Nucleus accumbens (tissue), 56 donors: ENCODE data around the gene CGB8.
"Not testable (repeated sequence)": the region's sequence is repeated elsewhere in the genome, so short reads cannot be mapped to it uniquely, and the experiment has no call there.

Experiments used
- DNase-seq, 56 donors: peaks; one replicate each; lab custom pipeline; 2025; lab: John Stamatoyannopoulos, UW

Gene CGB8

DNA sequence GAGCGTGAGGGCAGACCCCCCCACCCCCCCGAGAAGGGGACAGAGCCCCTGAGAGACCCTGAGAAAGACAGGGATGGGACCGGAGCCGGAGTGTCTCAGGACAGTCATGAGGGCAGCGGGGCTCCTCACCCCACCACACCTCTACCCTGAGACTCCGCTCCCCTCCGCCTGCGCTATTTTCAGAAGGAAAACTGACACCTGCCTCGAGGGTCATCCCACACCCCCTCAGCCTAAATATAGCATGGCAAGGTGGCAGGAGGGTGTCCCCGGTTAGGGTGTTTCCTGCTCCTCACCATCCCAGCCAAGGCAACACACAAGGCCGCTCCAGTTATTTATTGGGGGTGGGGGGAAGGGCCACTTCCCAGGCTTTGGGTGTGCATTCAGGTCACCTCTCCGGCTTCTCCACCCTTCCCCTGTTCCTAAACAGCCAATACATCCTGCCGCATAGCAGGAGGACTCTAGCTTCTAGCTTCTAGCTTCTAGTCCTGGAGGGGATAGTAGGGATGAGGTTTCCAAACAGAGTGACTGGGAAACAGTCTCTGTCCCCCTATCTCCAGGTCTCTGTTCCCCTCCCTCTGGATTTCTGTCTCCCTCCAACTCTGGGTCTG lies 17.1 kb upstream of the CGB8 start:
- no peak for DNase-seq

DNA sequence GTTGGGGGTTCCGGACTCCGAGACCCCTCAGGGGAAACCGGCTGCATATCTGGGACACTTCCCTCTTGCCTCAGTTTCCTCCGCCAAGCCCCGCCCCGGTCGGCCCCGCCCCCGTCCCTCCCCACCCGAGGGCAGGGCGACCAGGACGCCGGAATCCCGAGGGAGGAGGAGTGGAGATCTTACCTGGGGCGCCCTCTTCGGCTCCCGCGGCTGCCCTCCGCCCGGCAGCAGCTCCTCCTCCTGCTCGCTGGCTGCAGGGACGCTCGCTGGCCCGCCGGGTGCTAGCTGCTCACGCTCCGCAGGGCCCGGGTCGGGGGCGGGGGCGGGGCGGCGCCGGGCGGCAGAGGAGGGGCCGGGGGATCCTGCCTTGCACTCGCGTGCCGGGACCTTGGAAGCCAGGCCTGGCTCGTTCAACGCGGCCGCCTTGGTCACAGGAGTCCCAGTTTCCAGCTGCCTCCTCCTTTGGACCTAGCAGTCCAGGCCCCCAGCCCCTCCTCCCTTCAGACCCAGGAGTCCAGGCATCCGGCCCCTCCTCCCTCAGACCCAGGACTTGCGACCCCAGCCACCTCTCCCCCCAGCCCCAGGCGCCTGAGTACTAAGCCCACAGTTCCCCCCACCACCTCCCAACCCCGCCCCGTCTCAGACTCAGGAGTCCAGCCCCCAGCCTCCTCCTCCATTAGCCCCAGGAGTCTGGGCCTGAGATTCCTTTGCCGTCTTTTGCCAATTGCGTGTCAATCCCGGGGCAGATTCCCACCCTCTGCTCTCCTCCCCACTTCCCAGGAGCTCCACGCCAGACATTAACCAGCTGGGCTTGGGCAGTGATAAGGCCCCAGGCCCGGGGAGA lies 16.1 kb upstream of the CGB8 start, which contains the start of gene NTF4:
Gene NTF4, minus strand, starts transcription at position 51 of the 844 bp plus-strand sequence. CDS start 2,821 bp downstream, outside the sequence.
- peak in 1 of 56 donors; percentile 7 for DNase-seq

DNA sequence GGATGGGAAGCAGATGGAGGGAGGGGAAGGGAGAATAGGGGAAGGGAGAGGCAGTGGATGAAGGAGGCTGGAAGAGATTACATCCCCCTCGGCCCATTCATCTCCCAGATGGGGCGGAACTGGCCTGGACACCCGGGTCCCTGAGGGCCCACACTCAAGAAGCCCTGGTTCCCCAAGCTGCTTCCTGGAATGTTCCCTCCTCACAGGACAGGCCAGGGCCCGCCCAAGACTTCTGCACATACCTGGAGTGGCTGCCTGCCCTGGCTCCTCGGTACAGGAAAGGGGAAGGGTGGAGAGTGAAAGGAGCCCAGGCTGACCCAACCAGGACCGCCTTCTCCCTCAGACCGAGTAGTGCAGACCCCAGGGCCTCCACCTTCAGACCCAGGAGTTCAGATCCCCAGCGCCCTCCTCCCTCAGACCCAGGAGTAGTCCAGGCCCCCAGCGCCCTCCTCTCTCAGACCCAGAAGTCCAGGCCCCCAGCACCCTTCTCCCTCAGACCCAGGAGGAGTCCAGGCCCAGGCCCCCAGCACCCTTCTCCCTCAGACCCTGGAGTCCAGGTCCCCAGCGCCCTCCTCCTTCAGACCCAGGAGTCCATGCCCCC lies 15.2 kb upstream of the CGB8 start:
- DNase-seq = no peak

GRCh38 chr19:49061445-49061844 lies 12.5 kb upstream of the CGB8 start:
- DNase-seq = no peak

DNA sequence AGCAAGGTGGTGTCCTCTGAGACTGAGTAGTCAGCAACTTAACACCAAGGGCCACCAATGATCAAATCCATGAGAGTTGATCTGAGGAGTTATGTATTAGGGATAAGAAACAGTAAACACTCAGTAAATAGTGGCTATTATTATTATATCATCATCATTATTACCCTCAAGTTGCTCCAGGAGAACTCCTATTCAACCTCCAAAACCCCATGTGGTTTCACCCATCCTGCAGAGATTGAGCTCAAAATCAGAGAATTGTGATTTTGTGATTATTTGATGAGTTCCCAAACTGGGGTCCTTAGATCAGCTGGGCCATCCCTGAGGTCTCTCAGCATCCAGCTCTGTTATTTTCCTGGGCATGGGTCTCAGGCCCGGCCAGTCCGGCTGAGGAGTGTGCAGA lies 12.1 kb upstream of the CGB8 start:
- DNase-seq = no peak

DNA sequence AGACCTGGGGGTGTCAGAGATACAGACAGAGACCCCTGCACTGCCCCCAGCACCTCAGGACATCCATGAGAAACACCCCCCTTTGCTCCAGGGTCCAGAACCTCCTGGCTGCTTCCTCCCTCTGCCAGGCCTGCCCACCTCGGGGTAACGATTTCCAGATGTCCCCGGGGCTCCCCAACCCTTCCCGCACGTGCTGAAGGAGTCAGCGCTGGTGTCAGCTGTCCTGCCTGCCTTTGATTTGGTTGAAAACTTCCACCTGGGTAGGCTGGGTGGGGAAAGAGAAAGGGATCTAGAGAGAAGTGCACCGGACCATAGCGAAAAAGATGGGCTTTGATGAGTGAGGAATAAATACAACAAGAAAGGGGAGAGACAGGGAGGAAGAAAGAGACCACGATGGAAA lies 10.1 kb upstream of the CGB8 start:
- no peak for DNase-seq

DNA sequence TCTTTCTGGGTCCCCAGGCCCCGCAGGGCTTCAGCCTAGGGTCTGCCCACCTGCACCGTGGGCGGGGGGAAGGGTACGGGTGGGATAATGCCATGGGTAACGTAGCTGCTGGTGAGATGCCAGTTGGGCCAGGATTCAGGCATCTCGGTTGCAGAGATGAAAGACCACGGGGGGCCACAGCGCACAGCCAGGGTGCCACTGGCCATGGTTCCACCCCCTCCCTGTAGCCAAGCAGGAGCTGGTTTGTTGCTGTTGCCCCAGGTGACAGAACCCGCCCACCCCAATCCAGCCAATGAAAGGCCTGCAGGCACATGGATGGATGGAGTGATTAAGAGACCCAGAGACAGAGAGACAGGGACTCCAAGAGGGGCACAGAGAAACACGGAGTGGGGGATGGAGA lies 9.7 kb upstream of the CGB8 start:
- DNase-seq = no peak

- DNase-seq = peak in 3 of 56 donors; percentile 1 to 22 (median 13)
These were observed 8.8 kb upstream of the CGB8 start, which contains the start of gene CGB7 for GRCh38 chr19:49057636-49058234. Gene CGB7 (minus strand): TSS chr19:49057749. CDS start chr19:49055375, 2,374 bp downstream.

GRCh38 chr19:49056902-49057596 lies 8.1 kb upstream of the CGB8 start:
- not testable (repeated sequence) for DNase-seq

DNA sequence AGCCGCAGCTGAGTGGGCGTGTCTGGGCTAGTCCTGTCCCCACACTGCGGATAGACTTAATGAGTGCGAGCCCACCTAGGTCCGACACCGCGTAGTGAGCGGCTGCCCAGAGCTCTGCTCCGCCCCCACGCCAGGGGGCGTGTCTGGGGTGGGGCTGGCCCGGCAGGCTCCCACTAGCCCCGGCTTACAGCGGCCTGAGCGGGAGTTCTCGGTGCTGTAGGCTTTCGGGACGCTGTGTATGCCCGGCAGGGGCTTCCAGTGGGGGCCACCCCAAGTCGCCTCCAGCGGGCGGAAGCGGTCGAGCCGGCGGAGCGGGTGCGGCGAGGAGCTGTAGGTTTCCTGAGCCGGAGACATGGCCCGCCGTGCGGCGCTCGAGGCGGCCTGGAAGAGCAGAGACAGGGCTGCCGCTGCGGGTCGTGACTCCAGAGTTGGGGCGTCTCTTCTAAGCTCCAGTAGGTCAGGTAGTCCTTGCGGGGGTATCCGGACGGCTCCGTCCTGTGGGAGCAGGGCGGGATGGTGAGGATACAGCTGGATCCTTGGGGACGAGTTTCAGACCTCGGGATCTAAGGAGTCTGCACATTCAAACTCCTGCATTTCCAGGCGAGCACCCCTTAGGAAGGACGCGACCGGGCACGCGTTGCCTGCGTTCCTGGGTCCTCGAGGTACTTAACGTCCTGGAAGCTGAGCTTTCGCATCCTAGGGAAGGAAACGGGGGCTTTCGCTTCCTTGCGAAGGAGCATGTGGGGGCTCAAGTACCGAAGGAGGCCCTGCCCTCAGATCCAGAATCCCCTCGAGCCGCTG lies 7.4 kb upstream of the CGB8 start:
- peak in 4 of 56 donors; percentile 7 to 21 (median 14) for DNase-seq

- not testable (repeated sequence) for DNase-seq
These were observed 1.6 kb upstream of the CGB8 start for GRCh38 chr19:49050376-49051033.

- not testable (repeated sequence) for DNase-seq
These were observed 923 bp upstream of the CGB8 start for GRCh38 chr19:49049834-49050233.

DNA sequence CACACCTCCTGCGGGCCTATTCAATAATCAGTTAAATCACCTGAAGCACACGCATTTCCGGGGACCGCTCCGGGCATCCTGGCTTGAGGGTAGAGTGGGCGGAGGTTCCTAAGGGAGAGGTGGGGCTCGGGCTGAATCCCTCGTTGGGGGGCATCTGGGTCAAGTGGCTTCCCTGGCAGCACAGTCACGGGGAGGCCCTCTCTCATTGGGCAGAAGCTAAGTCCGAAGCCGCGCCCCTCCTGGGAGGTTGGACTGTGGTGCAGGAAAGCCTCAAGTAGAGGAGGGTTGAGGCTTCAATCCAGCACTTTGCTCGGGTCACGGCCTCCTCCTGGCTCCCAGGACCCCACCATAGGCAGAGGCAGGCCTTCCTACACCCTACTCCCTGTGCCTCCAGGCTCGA lies 5.4 kb downstream of the CGB8 start, which contains the start of gene CGB5:
Gene CGB5, plus strand, starts transcription at position 301 of the 400 bp plus-strand sequence. CDS start 362 bp downstream, outside the sequence.
- not testable (repeated sequence) for DNase-seq

- not testable (repeated sequence) for DNase-seq
These were observed 6.2 kb downstream of the CGB8 start for GRCh38 chr19:49042666-49043065.

- DNase-seq = no peak
These were observed 6.7 kb downstream of the CGB8 start for GRCh38 chr19:49042177-49042576.

DNA sequence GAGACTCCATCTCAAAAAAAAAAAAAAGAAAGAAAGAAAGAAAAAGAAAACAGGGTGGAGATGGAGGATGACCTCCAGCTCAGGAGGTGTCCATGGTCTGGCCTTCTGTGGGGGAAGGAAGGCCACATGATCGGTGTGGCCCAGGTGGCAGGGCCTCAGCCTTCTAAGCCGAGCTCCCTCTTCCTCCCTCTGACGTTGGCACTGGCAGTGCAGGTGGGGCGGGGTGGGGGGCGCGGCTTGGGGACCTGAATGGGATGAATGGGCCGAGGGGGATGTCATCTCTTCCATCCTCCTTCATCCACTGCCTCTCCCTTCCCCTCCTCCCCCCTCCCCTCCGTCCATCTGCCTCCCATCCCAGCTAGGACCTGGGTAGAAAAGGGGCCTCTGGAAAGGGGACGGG lies 9.2 kb downstream of the CGB8 start:
- not testable (repeated sequence) for DNase-seq

- DNase-seq = not testable (repeated sequence)
These were observed 10.2 kb downstream of the CGB8 start for GRCh38 chr19:49038557-49039276.

GRCh38 chr19:49038111-49038510 lies 10.8 kb downstream of the CGB8 start:
- not testable (repeated sequence) for DNase-seq
